Measurements from ENCODE around the gene VPS51.

- TF ChIP-seq POLR2AphosphoS5 (IDR thresholded peaks at IDR 0.05) (no peak), CTCF (IDR thresholded peaks at IDR 0.05; ENCODE audit: poor library complexity, severe bottlenecking) (no peak)
Observed at GRCh38 chr11:65133724-65134123, 37.7 kb downstream of the VPS51 start.

Measured in neural cell (in vitro differentiated cells).